Peyer's patch (tissue), 4 donors: ENCODE measurements around the gene HTRA2. TPM values are rescaled to one million over a fixed set of nuclear protein-coding genes. Genes with fewer than 3 reads are reported as not detected.
A peak's percentile ranks its signal among the peaks of the same experiment; 100 is the strongest.

Experiments used
- DNase-seq, 3 donors: peaks; one replicate each; pipeline ENCODE4 v3.0.0-alpha.2; 2017 to 2019
- H3K27ac ChIP-seq, 4 donors: fragments of 200-600 bp; sonication (generic); one replicate each; pipeline ENCODE4 v1.5.1; 2016 to 2019
- H3K27me3 ChIP-seq, 2 donors: fragments of 200-600 bp; sonication (generic); one replicate each; pipeline ENCODE4 v1.5.1; 2019
- H3K36me3 ChIP-seq, 3 donors: fragments of 200-600 bp; sonication (generic); one replicate each; pipeline ENCODE4 v1.5.1; 2016 to 2019
- H3K4me1 ChIP-seq, 4 donors: fragments of 200-600 bp; sonication (generic); one replicate each; pipeline ENCODE4 v1.5.1; 2016 to 2019
- H3K4me3 ChIP-seq, 4 donors: fragments of 200-600 bp; sonication (generic); 1 replicate in 3 of 4; 2 replicates in 1 of 4; pipeline ENCODE4 v1.5.1; 2016 to 2019; ENCODE audit warnings: mild to moderate bottlenecking in 1 of 4
- H3K9me3 ChIP-seq, 4 donors: fragments of 200-600 bp; sonication (generic); one replicate each; pipeline ENCODE4 v1.5.1; 2016 to 2019; ENCODE audit warnings: mild to moderate bottlenecking in 1 of 4
- CTCF ChIP-seq, 6 experiments: fragments of 450-650 bp in 4 of 6; fragments of 200-600 bp in 2 of 6; sonication (generic) in 1 of 6; IDR thresholded peaks; one replicate each; pipeline ENCODE4 v1.5.1; 2017 to 2019; ENCODE audit warnings: antibody characterized with exemption in 6 of 6, mild to moderate bottlenecking in 3 of 6, moderate library complexity in 1 of 6
- POLR2A ChIP-seq, 2 donors: fragments of 450-650 bp; IDR thresholded peaks; one replicate each; pipeline ENCODE4 v1.5.1; 2017; ENCODE audit warnings: antibody characterized with exemption in 2 of 2, mild to moderate bottlenecking in 2 of 2, moderate library complexity in 2 of 2
- total RNA-seq, 4 donors: library from RNA; depleted of rRNA; stranded (reverse); fragments of >200 nt; gene quantifications; one replicate each; pipeline ENCODE4 v1.1.0, GENCODE V29; 2016

The HTRA2 gene
- total RNA-seq, 4 donors from 2014 or later: 20.6 to 25.5 (median 24.2) TPM

GRCh38 chr2:74507145-74507925 is 22.4 kb upstream of the HTRA2 start, which contains the start of gene PCGF1:
Gene PCGF1 (minus strand): TSS chr2:74507695. CDS start chr2:74507668, 27 bp downstream.
- H3K27me3 ChIP-seq: peaks cover 0 to 10% of the 10 kb centered on the region in 2 donors
- H3K9me3 ChIP-seq: no peaks in the 10 kb centered on the region
- TF ChIP-seq POLR2A (IDR thresholded peaks at IDR 0.05) (peak; percentile 36 to 57), CTCF (IDR thresholded peaks at IDR 0.05) (peak; percentile 24 to 50 (median 38))
- peak; percentile 99 to 100 (median 99) for DNase-seq
- H3K36me3 ChIP-seq: peaks cover 0 to 13% (median 0%) of the 10 kb centered on the region in 3 donors
- H3K4me1 ChIP-seq: peaks cover 0 to 49% (median 12%) of the 10 kb centered on the region in 4 donors
- H3K4me3 ChIP-seq: peak within 1 kb of the TSS; percentile 57 to 85 (median 71)
- peak within 1 kb of the TSS; percentile 91 to 99 (median 97) for H3K27ac ChIP-seq

GRCh38 chr2:74507926-74508520 is 21.7 kb upstream of the HTRA2 start:
- H3K9me3 ChIP-seq: no peaks in the 10 kb centered on the region
- H3K4me1 ChIP-seq: peaks cover 0 to 46% (median 9%) of the 10 kb centered on the region in 4 donors
- peak in 2 of 3 donors; percentile 68 to 70 for DNase-seq
- peaks cover 0 to 13% (median 0%) of the 10 kb centered on the region in 3 donors for H3K36me3 ChIP-seq
- peaks cover 0 to 17% of the 10 kb centered on the region in 2 donors for H3K27me3 ChIP-seq
- peak overlapping the region; percentile 57 to 85 (median 71) for H3K4me3 ChIP-seq
- peak overlapping the region; percentile 91 to 99 (median 97) for H3K27ac ChIP-seq
- no peak for TF ChIP-seq POLR2A (IDR thresholded peaks at IDR 0.05)
- TF ChIP-seq CTCF (IDR thresholded peaks at IDR 0.05): no peak

GRCh38 chr2:74510272-74510671 is 19.5 kb upstream of the HTRA2 start:
- H3K27me3 ChIP-seq: peaks cover 0 to 40% of the 10 kb centered on the region in 2 donors
- peaks cover 0 to 41% (median 18%) of the 10 kb centered on the region in 4 donors for H3K4me1 ChIP-seq
- H3K36me3 ChIP-seq: peaks cover 0 to 8% (median 0%) of the 10 kb centered on the region in 3 donors
- H3K4me3 ChIP-seq: no peak overlapping the region
- no peaks in the 10 kb centered on the region for H3K9me3 ChIP-seq
- DNase-seq: no peak
- H3K27ac ChIP-seq: no peak overlapping the region
- TF ChIP-seq CTCF (IDR thresholded peaks at IDR 0.05) (no peak), POLR2A (IDR thresholded peaks at IDR 0.05) (no peak)

- H3K27ac ChIP-seq: no peak overlapping the region
- H3K4me3 ChIP-seq: no peak overlapping the region
- TF ChIP-seq POLR2A (IDR thresholded peaks at IDR 0.05) (no peak), CTCF (IDR thresholded peaks at IDR 0.05) (no peak)
- peaks cover 0 to 50% of the 10 kb centered on the region in 2 donors for H3K27me3 ChIP-seq
- H3K36me3 ChIP-seq: no peaks in the 10 kb centered on the region
- H3K9me3 ChIP-seq: peaks cover 0 to 2% (median 0%) of the 10 kb centered on the region in 4 donors
- peak in 1 of 3 donors; percentile 10 for DNase-seq
- peaks cover 4 to 41% (median 27%) of the 10 kb centered on the region in 4 donors for H3K4me1 ChIP-seq
Observed at GRCh38 chr2:74511104-74511989, 18.4 kb upstream of the HTRA2 start.
